ENCODE results near the gene SLC9B1. TPM values are rescaled to one million over a fixed set of nuclear protein-coding genes. Genes with fewer than 3 reads are reported as not detected.
A peak's percentile ranks its signal among the peaks of the same experiment; 100 is the strongest.
"Not testable (repeated sequence)": the region's sequence is repeated elsewhere in the genome, so short reads cannot be mapped to it uniquely, and the experiment has no call there.

Gene SLC9B1
- total RNA-seq, 2 donors from 2014 or later: 1.4 TPM

DNA sequence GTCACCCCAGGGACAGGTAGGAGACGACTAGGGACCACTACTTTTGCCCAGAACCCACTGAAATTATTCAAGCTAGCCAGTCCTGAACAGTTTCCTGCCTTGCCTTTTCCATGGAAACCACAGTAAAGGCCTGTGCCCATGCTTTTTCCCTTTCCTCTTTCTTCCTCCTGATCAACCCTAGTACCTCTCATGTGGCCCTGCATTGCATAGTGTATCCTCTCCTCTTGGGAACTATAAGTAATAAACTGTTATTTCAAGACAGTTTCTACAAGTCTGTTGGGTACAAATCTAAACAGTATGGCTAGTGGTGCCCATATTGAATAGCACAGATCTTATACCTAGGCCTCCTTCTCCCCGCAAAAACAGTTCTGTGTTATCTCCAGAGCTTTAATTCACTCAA lies 136.2 kb downstream of the SLC9B1 start:
- 89 to 95% methylated on average over 1 to 2 of the region's 2 CpGs for WGBS, 2 experiments (ENCODE audit: insufficient coverage in 1 of 2, insufficient read length in 1 of 2)
- DNase-seq: no peak
- no peak overlapping the region for H3K9ac ChIP-seq (ENCODE audit: extremely low read depth, low read length, poor library complexity, severe bottlenecking)
- Mint-ChIP-seq H3K36me3 (ENCODE audit: low read depth) (peaks cover 32% of the 10 kb centered on the region), H3K27me3 (ENCODE audit: insufficient read depth) (no peaks in the 10 kb centered on the region), H3K9me3 (peaks cover 10% of the 10 kb centered on the region), H3K27ac (no peak overlapping the region), H3K4me3 (no peak overlapping the region), H3K4me1 (no peaks in the 10 kb centered on the region)
- peaks cover 10% of the 10 kb centered on the region for H3K36me3 ChIP-seq (ENCODE audit: control insufficient read depth, insufficient read depth, low read length)
- TF ChIP-seq, protein P1, sequence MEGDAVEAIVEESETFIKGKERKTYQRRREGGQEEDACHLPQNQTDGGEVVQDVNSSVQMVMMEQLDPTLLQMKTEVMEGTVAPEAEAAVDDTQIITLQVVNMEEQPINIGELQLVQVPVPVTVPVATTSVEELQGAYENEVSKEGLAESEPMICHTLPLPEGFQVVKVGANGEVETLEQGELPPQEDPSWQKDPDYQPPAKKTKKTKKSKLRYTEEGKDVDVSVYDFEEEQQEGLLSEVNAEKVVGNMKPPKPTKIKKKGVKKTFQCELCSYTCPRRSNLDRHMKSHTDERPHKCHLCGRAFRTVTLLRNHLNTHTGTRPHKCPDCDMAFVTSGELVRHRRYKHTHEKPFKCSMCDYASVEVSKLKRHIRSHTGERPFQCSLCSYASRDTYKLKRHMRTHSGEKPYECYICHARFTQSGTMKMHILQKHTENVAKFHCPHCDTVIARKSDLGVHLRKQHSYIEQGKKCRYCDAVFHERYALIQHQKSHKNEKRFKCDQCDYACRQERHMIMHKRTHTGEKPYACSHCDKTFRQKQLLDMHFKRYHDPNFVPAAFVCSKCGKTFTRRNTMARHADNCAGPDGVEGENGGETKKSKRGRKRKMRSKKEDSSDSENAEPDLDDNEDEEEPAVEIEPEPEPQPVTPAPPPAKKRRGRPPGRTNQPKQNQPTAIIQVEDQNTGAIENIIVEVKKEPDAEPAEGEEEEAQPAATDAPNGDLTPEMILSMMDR (conservative IDR thresholded peaks at IDR 0.05): no peak
- no peak overlapping the region for H3K27ac ChIP-seq (ENCODE audit: low read depth, low read length)
- H3K4me3 ChIP-seq (ENCODE audit: low read length): no peak overlapping the region
- no peaks in the 10 kb centered on the region for H3K27me3 ChIP-seq (ENCODE audit: control insufficient read depth, insufficient read depth, low read length, poor library complexity, severe bottlenecking)
- no peaks in the 10 kb centered on the region for H3K4me1 ChIP-seq (ENCODE audit: control insufficient read depth, insufficient read depth, low read length)
- H3K9me3 ChIP-seq (ENCODE audit: control insufficient read depth, low read length): peaks cover 10% of the 10 kb centered on the region

- H3K9me3 Mint-ChIP-seq: peaks cover 29% of the 10 kb centered on the region
- H3K27ac Mint-ChIP-seq: no peak overlapping the region
- no peak overlapping the region for H3K4me3 Mint-ChIP-seq
- Histone ChIP-seq H3K4me3 (ENCODE audit: low read length) (no peak overlapping the region), H3K27me3 (ENCODE audit: control insufficient read depth, insufficient read depth, low read length, poor library complexity, severe bottlenecking) (no peaks in the 10 kb centered on the region), H3K9me3 (ENCODE audit: control insufficient read depth, low read length) (peaks cover 28% of the 10 kb centered on the region), H3K9ac (ENCODE audit: extremely low read depth, low read length, poor library complexity, severe bottlenecking) (no peak overlapping the region), H3K27ac (ENCODE audit: low read depth, low read length) (no peak overlapping the region), H3K36me3 (ENCODE audit: control insufficient read depth, insufficient read depth, low read length) (peaks cover 24% of the 10 kb centered on the region), H3K4me1 (ENCODE audit: control insufficient read depth, insufficient read depth, low read length) (no peaks in the 10 kb centered on the region)
- TF ChIP-seq, protein P1 (conservative IDR thresholded peaks at IDR 0.05): no peak
- DNase-seq: no peak
- peaks cover 47% of the 10 kb centered on the region for H3K36me3 Mint-ChIP-seq (ENCODE audit: low read depth)
- WGBS, 2 experiments (ENCODE audit: insufficient coverage in 1 of 2, insufficient read length in 1 of 2): 100% methylated on average over 1 of the region's 1 CpG; no CpG with 5 or more reads in 1 of the 2 experiments
- no peaks in the 10 kb centered on the region for H3K4me1 Mint-ChIP-seq
- H3K27me3 Mint-ChIP-seq (ENCODE audit: insufficient read depth): no peaks in the 10 kb centered on the region
Observed at GRCh38 chr4:102881343-102881742, 138.2 kb downstream of the SLC9B1 start.

DNA sequence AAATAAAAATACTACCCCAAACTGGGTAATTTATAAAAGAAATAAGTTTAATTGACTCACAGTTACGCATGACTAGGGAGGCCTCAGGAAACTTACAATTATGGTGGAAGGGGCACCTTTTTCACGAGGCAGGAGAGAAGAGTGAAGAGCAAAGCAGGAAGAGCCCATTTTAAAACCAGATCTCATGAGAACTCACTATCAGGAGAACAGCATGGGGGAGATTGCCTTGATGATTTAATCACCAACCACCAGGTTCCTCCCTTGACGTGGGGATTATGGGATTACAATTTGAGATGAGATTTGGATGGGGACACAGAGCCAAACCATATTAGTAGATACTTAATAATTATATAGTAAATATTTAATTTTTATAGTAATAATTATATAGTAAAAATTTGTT lies 140.6 kb downstream of the SLC9B1 start:
- DNase-seq: no peak
- H3K27me3 Mint-ChIP-seq (ENCODE audit: insufficient read depth): no peaks in the 10 kb centered on the region
- Histone ChIP-seq H3K9me3 (ENCODE audit: control insufficient read depth, low read length) (peaks cover 51% of the 10 kb centered on the region), H3K27me3 (ENCODE audit: control insufficient read depth, insufficient read depth, low read length, poor library complexity, severe bottlenecking) (no peaks in the 10 kb centered on the region), H3K9ac (ENCODE audit: extremely low read depth, low read length, poor library complexity, severe bottlenecking) (no peak overlapping the region), H3K36me3 (ENCODE audit: control insufficient read depth, insufficient read depth, low read length) (peaks cover 38% of the 10 kb centered on the region), H3K4me1 (ENCODE audit: control insufficient read depth, insufficient read depth, low read length) (no peaks in the 10 kb centered on the region), H3K27ac (ENCODE audit: low read depth, low read length) (no peak overlapping the region), H3K4me3 (ENCODE audit: low read length) (no peak overlapping the region)
- peaks cover 60% of the 10 kb centered on the region for H3K36me3 Mint-ChIP-seq (ENCODE audit: low read depth)
- TF ChIP-seq, protein P1 (conservative IDR thresholded peaks at IDR 0.05): no peak
- no peaks in the 10 kb centered on the region for H3K4me1 Mint-ChIP-seq
- 93 to 100% methylated on average over 2 of the region's 3 CpGs for WGBS, 2 experiments (ENCODE audit: insufficient coverage in 1 of 2, insufficient read length in 1 of 2)
- peaks cover 43% of the 10 kb centered on the region for H3K9me3 Mint-ChIP-seq
- H3K4me3 Mint-ChIP-seq: no peak overlapping the region
- no peak overlapping the region for H3K27ac Mint-ChIP-seq

GRCh38 chr4:102878349-102878748 lies 141.2 kb downstream of the SLC9B1 start:
- not testable (repeated sequence) for H3K27me3 Mint-ChIP-seq (ENCODE audit: insufficient read depth); H3K4me1 Mint-ChIP-seq; H3K27me3 ChIP-seq (ENCODE audit: control insufficient read depth, insufficient read depth, low read length, poor library complexity, severe bottlenecking); H3K27ac ChIP-seq (ENCODE audit: low read depth, low read length); H3K4me1 ChIP-seq (ENCODE audit: control insufficient read depth, insufficient read depth, low read length); H3K4me3 Mint-ChIP-seq; H3K9ac ChIP-seq (ENCODE audit: extremely low read depth, low read length, poor library complexity, severe bottlenecking); H3K27ac Mint-ChIP-seq; DNase-seq
- peaks cover 43% of the 10 kb centered on the region for H3K36me3 ChIP-seq (ENCODE audit: control insufficient read depth, insufficient read depth, low read length)
- H3K9me3 ChIP-seq (ENCODE audit: control insufficient read depth, low read length): peaks cover 56% of the 10 kb centered on the region
- Mint-ChIP-seq H3K36me3 (ENCODE audit: low read depth) (peaks cover 66% of the 10 kb centered on the region), H3K9me3 (peaks cover 48% of the 10 kb centered on the region)
- WGBS, 2 experiments (ENCODE audit: insufficient coverage in 1 of 2, insufficient read length in 1 of 2): 62 to 65% methylated on average over 3 to 4 of the region's 4 CpGs
- peak overlapping the region; percentile 62 for H3K4me3 ChIP-seq (ENCODE audit: low read length)

- Histone ChIP-seq H3K9me3 (ENCODE audit: control insufficient read depth, low read length) (peaks cover 62% of the 10 kb centered on the region), H3K36me3 (ENCODE audit: control insufficient read depth, insufficient read depth, low read length) (peaks cover 50% of the 10 kb centered on the region), H3K4me3 (ENCODE audit: low read length) (peak overlapping the region; percentile 41)
- H3K9ac ChIP-seq (ENCODE audit: extremely low read depth, low read length, poor library complexity, severe bottlenecking); H3K27me3 ChIP-seq (ENCODE audit: control insufficient read depth, insufficient read depth, low read length, poor library complexity, severe bottlenecking); H3K4me3 Mint-ChIP-seq; H3K27ac ChIP-seq (ENCODE audit: low read depth, low read length); H3K27ac Mint-ChIP-seq; H3K4me1 ChIP-seq (ENCODE audit: control insufficient read depth, insufficient read depth, low read length); H3K27me3 Mint-ChIP-seq (ENCODE audit: insufficient read depth); H3K4me1 Mint-ChIP-seq: not testable (repeated sequence)
- 99 to 100% methylated on average over 2 to 3 of the region's 3 CpGs for WGBS, 2 experiments (ENCODE audit: insufficient coverage in 1 of 2, insufficient read length in 1 of 2)
- Mint-ChIP-seq H3K36me3 (ENCODE audit: low read depth) (peaks cover 73% of the 10 kb centered on the region), H3K9me3 (peaks cover 52% of the 10 kb centered on the region)
- DNase-seq: peak; percentile 39
Observed at GRCh38 chr4:102877477-102878106, 141.9 kb downstream of the SLC9B1 start.

Measured in endodermal cell (in vitro differentiated cells).